Measurements from ENCODE around the gene MIOS. TPM values are rescaled to one million over a fixed set of nuclear protein-coding genes. Genes with fewer than 3 reads are reported as not detected.

Gene MIOS
- total RNA-seq, 1 experiment from 2014 or later: 65.4 TPM

DNA sequence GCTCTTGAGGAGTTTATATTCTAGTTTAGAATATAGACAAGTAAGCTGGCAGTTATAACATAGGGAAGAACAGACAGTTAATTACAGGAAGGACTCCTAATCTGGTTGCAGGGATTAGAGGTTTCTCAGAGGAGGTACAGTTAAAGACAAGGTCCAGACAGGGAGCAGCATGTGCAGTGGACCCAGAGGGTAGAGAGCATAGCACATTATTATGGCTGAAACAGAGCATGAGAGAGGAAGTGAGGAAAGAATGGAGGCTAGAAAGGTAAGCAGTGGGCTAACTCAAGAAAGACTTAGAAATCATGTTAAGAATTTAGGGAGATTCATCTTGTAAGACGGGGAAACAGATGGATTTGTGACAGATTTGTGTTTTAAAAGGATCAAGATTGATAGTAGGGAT lies 9.7 kb downstream of the MIOS start:
- no peaks in the 10 kb centered on the region for H3K9me3 Mint-ChIP-seq (ENCODE audit: unreplicated experiment)
- H3K4me3 Mint-ChIP-seq (ENCODE audit: unreplicated experiment): no peak overlapping the region
- no peak overlapping the region for H3K27ac Mint-ChIP-seq (ENCODE audit: low read depth, unreplicated experiment)
- H3K36me3 Mint-ChIP-seq (ENCODE audit: insufficient read depth, unreplicated experiment): peaks cover 43% of the 10 kb centered on the region
- DNase-seq (ENCODE audit: unreplicated experiment): no peak
- intact Hi-C loops (cut with micrococcal nuclease): no loop called here
- ChIA-PET POLR2A (interaction anchor here (1.4 to 2.2 kb wide), 4 partner anchors 9 to 23 kb away, joined by 3 to 5 read pairs (median 4); no protein-coding TSS in a partner anchor), CTCF (interaction anchor here (1.1 kb wide), 1 partner anchor 10 kb away, joined by 4 read pairs; no protein-coding TSS in a partner anchor)
- no peaks in the 10 kb centered on the region for H3K27me3 Mint-ChIP-seq (ENCODE audit: insufficient read depth, unreplicated experiment)
- TF ChIP-seq, protein P1, sequence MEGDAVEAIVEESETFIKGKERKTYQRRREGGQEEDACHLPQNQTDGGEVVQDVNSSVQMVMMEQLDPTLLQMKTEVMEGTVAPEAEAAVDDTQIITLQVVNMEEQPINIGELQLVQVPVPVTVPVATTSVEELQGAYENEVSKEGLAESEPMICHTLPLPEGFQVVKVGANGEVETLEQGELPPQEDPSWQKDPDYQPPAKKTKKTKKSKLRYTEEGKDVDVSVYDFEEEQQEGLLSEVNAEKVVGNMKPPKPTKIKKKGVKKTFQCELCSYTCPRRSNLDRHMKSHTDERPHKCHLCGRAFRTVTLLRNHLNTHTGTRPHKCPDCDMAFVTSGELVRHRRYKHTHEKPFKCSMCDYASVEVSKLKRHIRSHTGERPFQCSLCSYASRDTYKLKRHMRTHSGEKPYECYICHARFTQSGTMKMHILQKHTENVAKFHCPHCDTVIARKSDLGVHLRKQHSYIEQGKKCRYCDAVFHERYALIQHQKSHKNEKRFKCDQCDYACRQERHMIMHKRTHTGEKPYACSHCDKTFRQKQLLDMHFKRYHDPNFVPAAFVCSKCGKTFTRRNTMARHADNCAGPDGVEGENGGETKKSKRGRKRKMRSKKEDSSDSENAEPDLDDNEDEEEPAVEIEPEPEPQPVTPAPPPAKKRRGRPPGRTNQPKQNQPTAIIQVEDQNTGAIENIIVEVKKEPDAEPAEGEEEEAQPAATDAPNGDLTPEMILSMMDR (IDR thresholded peaks at IDR 0.05; ENCODE audit: unreplicated experiment): no peak
- peaks cover 4% of the 10 kb centered on the region for H3K4me1 Mint-ChIP-seq (ENCODE audit: insufficient read depth, unreplicated experiment)
- no TSS peak for BruUV-seq (replicated peaks)

GRCh38 chr7:7577888-7578287 lies 11.2 kb downstream of the MIOS start:
- CTCF ChIA-PET: interaction anchor here (0.6 to 1.0 kb wide), 2 partner anchors 17 to 392 kb away, joined by 3 read pairs; no protein-coding TSS in a partner anchor
- no peaks in the 10 kb centered on the region for H3K9me3 Mint-ChIP-seq (ENCODE audit: unreplicated experiment)

DNA sequence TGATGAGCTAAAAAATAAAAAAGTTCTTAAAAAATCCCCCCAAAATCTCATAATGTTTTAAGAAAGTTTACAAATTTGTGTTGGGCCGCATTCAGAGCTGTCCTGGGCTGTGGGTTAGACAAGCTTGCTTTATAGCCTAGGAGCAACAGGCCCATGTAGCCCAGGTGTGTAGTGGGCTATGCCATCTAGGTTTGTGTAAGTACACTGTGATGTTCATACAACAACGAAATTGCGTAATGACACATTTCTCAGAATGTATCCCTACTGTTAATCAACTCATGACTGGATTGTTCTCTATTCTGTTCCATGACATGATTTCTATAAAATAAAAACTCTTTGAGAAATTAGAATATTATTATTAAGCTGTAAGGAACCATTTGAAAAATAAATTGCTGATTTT lies 13.0 kb downstream of the MIOS start:
- intact Hi-C loops (cut with micrococcal nuclease): no loop called here
- peaks cover 4% of the 10 kb centered on the region for H3K4me1 Mint-ChIP-seq (ENCODE audit: insufficient read depth, unreplicated experiment)
- CTCF ChIA-PET: interaction anchor here (0.6 to 0.9 kb wide), 2 partner anchors 9 to 595 kb away, joined by 3 read pairs; no protein-coding TSS in a partner anchor
- no peak overlapping the region for H3K4me3 Mint-ChIP-seq (ENCODE audit: unreplicated experiment)
- BruUV-seq (replicated peaks): no TSS peak
- H3K27me3 Mint-ChIP-seq (ENCODE audit: insufficient read depth, unreplicated experiment): no peaks in the 10 kb centered on the region
- TF ChIP-seq, protein P1 (IDR thresholded peaks at IDR 0.05; ENCODE audit: unreplicated experiment): no peak
- H3K9me3 Mint-ChIP-seq (ENCODE audit: unreplicated experiment): no peaks in the 10 kb centered on the region
- no peak overlapping the region for H3K27ac Mint-ChIP-seq (ENCODE audit: low read depth, unreplicated experiment)
- POLR2A ChIA-PET: interaction anchor here (0.9 to 1.5 kb wide), 2 partner anchors 11 to 391 kb away, joined by 3 to 8 read pairs; no protein-coding TSS in a partner anchor
- no peak for DNase-seq (ENCODE audit: unreplicated experiment)
- peaks cover 38% of the 10 kb centered on the region for H3K36me3 Mint-ChIP-seq (ENCODE audit: insufficient read depth, unreplicated experiment)

More at GRCh38 chr7:7577888-7578287, 11.2 kb downstream of the MIOS start:
- TF ChIP-seq, protein P1 (IDR thresholded peaks at IDR 0.05; ENCODE audit: unreplicated experiment): no peak
- H3K27ac Mint-ChIP-seq (ENCODE audit: low read depth, unreplicated experiment): no peak overlapping the region
- H3K27me3 Mint-ChIP-seq (ENCODE audit: insufficient read depth, unreplicated experiment): no peaks in the 10 kb centered on the region
- H3K36me3 Mint-ChIP-seq (ENCODE audit: insufficient read depth, unreplicated experiment): peaks cover 48% of the 10 kb centered on the region
- BruUV-seq (replicated peaks): no TSS peak
- no peak overlapping the region for H3K4me3 Mint-ChIP-seq (ENCODE audit: unreplicated experiment)
- DNase-seq (ENCODE audit: unreplicated experiment): no peak
- POLR2A ChIA-PET: interaction anchor here (0.8 to 2.2 kb wide), 3 partner anchors 14 to 478 kb away, joined by 3 to 5 read pairs (median 5); no protein-coding TSS in a partner anchor
- peaks cover 4% of the 10 kb centered on the region for H3K4me1 Mint-ChIP-seq (ENCODE audit: insufficient read depth, unreplicated experiment)
- intact Hi-C loops (cut with micrococcal nuclease): no loop called here

GRCh38 chr7:7581531-7582179 lies 15.0 kb downstream of the MIOS start:
- TF ChIP-seq, protein P1 (IDR thresholded peaks at IDR 0.05; ENCODE audit: unreplicated experiment): no peak
- H3K27me3 Mint-ChIP-seq (ENCODE audit: insufficient read depth, unreplicated experiment): no peaks in the 10 kb centered on the region
- H3K9me3 Mint-ChIP-seq (ENCODE audit: unreplicated experiment): no peaks in the 10 kb centered on the region
- no peak overlapping the region for H3K4me3 Mint-ChIP-seq (ENCODE audit: unreplicated experiment)
- BruUV-seq (replicated peaks): no TSS peak
- H3K4me1 Mint-ChIP-seq (ENCODE audit: insufficient read depth, unreplicated experiment): peaks cover 4% of the 10 kb centered on the region
- intact Hi-C loops (cut with micrococcal nuclease): no loop called here
- no peak for DNase-seq (ENCODE audit: unreplicated experiment)
- H3K36me3 Mint-ChIP-seq (ENCODE audit: insufficient read depth, unreplicated experiment): peaks cover 33% of the 10 kb centered on the region
- H3K27ac Mint-ChIP-seq (ENCODE audit: low read depth, unreplicated experiment): no peak overlapping the region
- CTCF ChIA-PET: no interaction called here
- POLR2A ChIA-PET: interaction anchor here (0.6 to 1.1 kb wide), 2 partner anchors 11 to 31 kb away, joined by 3 to 5 read pairs; no protein-coding TSS in a partner anchor

All from MCF 10A (cell line).